ENCODE data around the gene NOTCH3. TPM values are rescaled to one million over a fixed set of nuclear protein-coding genes. Genes with fewer than 3 reads are reported as not detected.

The NOTCH3 gene
- total RNA-seq, 4 donors from 2014 or later: 205 to 253 (median 245) TPM

DNA sequence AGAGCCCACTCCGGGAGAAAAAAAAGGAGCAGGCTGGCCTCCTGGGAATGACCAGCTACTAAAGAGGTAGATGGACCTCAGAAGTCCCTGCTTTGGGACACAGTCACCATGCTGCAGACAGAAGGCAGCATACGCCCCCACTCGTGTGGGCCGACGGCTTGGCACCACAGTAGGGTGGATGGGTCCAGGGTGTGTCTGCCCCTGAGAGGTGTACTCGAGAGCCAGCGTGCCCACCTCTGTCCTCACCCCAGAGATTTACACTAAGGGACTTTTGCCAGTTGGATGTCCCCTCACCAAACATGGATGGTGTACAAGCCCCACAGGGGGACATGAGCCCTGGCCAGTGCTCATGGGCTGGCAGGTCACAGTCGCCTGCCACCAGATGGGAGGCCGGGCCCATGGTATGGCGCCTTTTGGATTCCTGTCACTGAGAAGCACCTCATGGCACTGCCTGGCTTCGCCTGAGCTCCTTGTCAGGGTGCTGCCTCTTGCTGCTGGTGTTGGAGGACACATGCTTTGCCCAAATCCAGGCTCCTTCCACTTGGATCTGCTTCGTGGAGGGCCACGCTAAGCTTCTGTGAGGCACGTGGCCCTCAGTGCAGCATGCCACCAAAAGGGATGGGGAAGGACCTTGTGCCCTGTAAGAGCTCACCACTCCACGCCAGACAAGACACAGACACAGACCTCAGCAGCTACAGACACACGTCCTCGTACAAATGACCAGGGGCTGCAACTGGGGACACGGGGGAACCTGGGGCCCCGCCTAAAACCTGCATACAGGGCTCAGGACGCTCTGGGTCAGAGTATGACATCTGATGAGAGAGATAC, 44.8 kb upstream of the NOTCH3 start:
- no peak for DNase-seq (ENCODE audit: low spot score in 2 of 2)
- Histone ChIP-seq H3K4me3 (no peak overlapping the region), H3K4me1 (peaks cover 43% of the 10 kb centered on the region), H3K27me3 (no peaks in the 10 kb centered on the region), H3K36me3 (peaks cover 74% of the 10 kb centered on the region), H3K9me3 (no peaks in the 10 kb centered on the region), H3K27ac (peak overlapping the region; percentile 86)
- TF ChIP-seq CTCF (IDR thresholded peaks at IDR 0.05): no peak
- no peak for TF ChIP-seq POLR2AphosphoS5 (IDR thresholded peaks at IDR 0.05)
- TF ChIP-seq EP300 (IDR thresholded peaks at IDR 0.05): no peak
- TF ChIP-seq POLR2A (IDR thresholded peaks at IDR 0.05): no peak
- 93% methylated on average over 15 of the region's 20 CpGs for WGBS

- WGBS: 82% methylated on average over 7 of the region's 7 CpGs
- H3K27ac ChIP-seq: no peak overlapping the region
- H3K27me3 ChIP-seq: no peaks in the 10 kb centered on the region
- no peak overlapping the region for H3K4me3 ChIP-seq
- no peak for DNase-seq (ENCODE audit: low spot score in 2 of 2)
- H3K36me3 ChIP-seq: peaks cover 82% of the 10 kb centered on the region
- no peaks in the 10 kb centered on the region for H3K9me3 ChIP-seq
- H3K4me1 ChIP-seq: peaks cover 35% of the 10 kb centered on the region
- no peak for TF ChIP-seq POLR2A (IDR thresholded peaks at IDR 0.05)
- no peak for TF ChIP-seq EP300 (IDR thresholded peaks at IDR 0.05)
- no peak for TF ChIP-seq POLR2AphosphoS5 (IDR thresholded peaks at IDR 0.05)
- TF ChIP-seq CTCF (IDR thresholded peaks at IDR 0.05): no peak
Observed at GRCh38 chr19:15244808-15245207, 44.0 kb upstream of the NOTCH3 start.

DNA sequence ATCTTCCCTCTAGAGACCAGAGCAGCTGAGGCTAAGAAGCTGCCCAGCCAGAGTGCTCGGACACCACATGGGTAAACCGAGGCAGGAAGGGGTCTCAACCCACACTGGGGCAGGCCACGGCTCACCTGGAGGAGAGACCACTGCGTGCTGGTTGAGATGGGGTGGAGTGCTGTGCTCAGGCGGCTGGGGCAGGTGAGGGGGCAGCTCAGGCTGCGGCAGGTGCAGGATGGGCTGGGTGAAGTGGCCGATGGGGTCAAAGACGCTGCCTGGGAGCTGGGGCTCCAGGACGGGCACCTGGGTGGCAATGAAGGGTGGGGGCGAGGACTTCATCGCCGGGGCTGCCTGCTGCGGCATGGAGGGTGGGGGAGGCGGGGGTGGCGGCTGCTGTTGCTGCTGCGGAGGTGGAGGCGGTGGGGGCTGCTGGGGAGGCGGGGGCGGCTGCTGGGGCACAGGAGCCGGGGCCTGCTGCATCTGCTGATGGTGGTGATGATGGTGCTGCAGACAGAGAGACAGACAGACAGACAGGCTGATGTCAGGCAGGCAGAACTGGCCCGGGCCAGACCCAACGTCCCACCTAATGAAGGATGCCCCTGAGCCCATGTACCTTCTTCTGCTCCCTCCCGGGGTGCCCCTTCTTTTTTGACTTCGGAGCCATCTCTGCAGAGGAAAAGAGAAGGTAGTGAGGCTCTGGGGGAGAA, 43.5 kb upstream of the NOTCH3 start:
- Histone ChIP-seq H3K27me3 (no peaks in the 10 kb centered on the region), H3K4me3 (no peak overlapping the region), H3K27ac (no peak overlapping the region), H3K9me3 (no peaks in the 10 kb centered on the region), H3K36me3 (peaks cover 87% of the 10 kb centered on the region), H3K4me1 (peaks cover 29% of the 10 kb centered on the region)
- DNase-seq (ENCODE audit: low spot score in 2 of 2): no peak
- 89% methylated on average over 9 of the region's 24 CpGs for WGBS
- TF ChIP-seq EP300 (IDR thresholded peaks at IDR 0.05) (no peak), POLR2A (IDR thresholded peaks at IDR 0.05) (no peak), POLR2AphosphoS5 (IDR thresholded peaks at IDR 0.05) (no peak), CTCF (IDR thresholded peaks at IDR 0.05) (no peak)

DNA sequence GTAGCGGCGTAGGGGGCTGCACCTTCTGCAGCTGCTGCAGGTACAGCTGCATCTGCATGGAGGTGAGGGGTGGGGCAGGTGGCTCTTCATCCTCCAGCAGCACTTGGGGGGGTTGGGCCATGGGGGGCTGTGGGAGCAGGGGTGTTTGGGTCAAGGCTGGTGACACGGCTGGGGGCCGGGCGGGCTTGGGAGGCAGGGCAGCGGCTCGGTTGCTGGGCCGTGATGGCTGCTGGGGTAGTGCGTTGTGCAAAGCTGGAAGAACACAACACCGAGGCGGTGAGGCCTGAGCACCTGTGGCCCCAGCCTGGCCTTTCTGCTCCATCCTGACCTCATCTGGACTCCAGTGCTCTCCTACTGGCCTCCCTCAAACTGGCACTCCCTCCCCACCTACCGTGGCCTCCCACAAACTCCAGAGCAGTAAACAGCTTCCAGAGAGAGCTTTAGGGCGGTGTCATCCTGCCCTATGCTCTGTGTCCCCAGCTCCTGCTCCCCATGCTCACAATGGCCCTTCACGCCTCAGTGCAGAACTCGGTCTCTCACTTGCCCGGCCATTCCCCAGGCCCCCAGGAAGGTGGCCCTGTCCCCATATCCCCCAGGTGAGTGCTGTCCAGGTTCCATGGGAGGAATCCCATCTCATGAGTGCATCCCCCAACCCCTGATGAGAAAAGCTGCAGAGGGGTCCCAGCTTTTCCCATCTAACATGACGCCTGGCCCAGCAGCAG, 42.6 kb upstream of the NOTCH3 start:
- TF ChIP-seq POLR2A (IDR thresholded peaks at IDR 0.05) (no peak), CTCF (IDR thresholded peaks at IDR 0.05) (no peak), EP300 (IDR thresholded peaks at IDR 0.05) (no peak), POLR2AphosphoS5 (IDR thresholded peaks at IDR 0.05) (no peak)
- peaks cover 94% of the 10 kb centered on the region for H3K36me3 ChIP-seq
- H3K4me1 ChIP-seq: peaks cover 21% of the 10 kb centered on the region
- no peaks in the 10 kb centered on the region for H3K27me3 ChIP-seq
- H3K9me3 ChIP-seq: no peaks in the 10 kb centered on the region
- WGBS: 92% methylated on average over 5 of the region's 17 CpGs
- no peak overlapping the region for H3K27ac ChIP-seq
- H3K4me3 ChIP-seq: no peak overlapping the region
- DNase-seq (ENCODE audit: low spot score in 2 of 2): no peak
